GM12878 (cell line): ENCODE measurements around the gene PHF1. TPM values are rescaled to one million over a fixed set of nuclear protein-coding genes. Genes with fewer than 3 reads are reported as not detected.

ENCODE experiments used
- ATAC-seq: fragments of 200-7000 bp; cut with Tn5 transposase; 3 replicates; pipeline ENCODE4 v1.9.1; 2020; ENCODE audit warnings: mild to moderate bottlenecking, moderate library complexity
- BruUV-seq: library from RNA; stranded (reverse); fragments of 400-500 nt; replicated peaks from 2 replicates; lab custom pipeline; 2021; lab: Mats Ljungman, UMichigan
- CTCF ChIA-PET: fragments of 300-600 bp; sonication (Branson Sonifier 250); formaldehyde crosslinking; extraction: SDS; loops from one replicate; lab custom pipeline; 2021; ENCODE audit warnings: inconsistent platforms; lab: Yijun Ruan, JAX
- POLR2A ChIA-PET: fragments of 350-600 bp; formaldehyde crosslinking; extraction: SDS; loops from one replicate; lab custom pipeline; 2021; ENCODE audit warnings: inconsistent platforms; lab: Charles Lee
- RAD21 ChIA-PET: fragments of 300-600 bp; sonication (Branson Sonifier 250); formaldehyde crosslinking; loops from one replicate; lab custom pipeline; 2023; ENCODE audit warnings: antibody characterized with exemption; ENCODE audit not compliant: unreplicated experiment; lab: Charles Lee
- SMC1A ChIA-PET: fragments of 300-600 bp; sonication (Branson Sonifier 250); formaldehyde crosslinking; loops from one replicate; lab custom pipeline; 2023; ENCODE audit not compliant: unreplicated experiment, uncharacterized antibody; lab: Charles Lee
- DNase-seq: peaks from one replicate; pipeline ENCODE4 v3.0.0-alpha.2; 2011; ENCODE audit warnings: low read depth, low spot score
- FAIRE-seq: peaks from 3 replicates; lab custom pipeline; 2011; peaks lifted over from hg19 to GRCh38; lab: Jason Lieb, UNC
- H2AFZ ChIP-seq: 2 replicates; pipeline ENCODE4 v1.6.0; 2011; ENCODE audit warnings: low read depth, low read length, control low read depth; ENCODE audit not compliant: control insufficient read depth
- H3K27ac ChIP-seq: 2 replicates; pipeline ENCODE4 v1.5.1; 2011; ENCODE audit warnings: control low read depth; ENCODE audit not compliant: control insufficient read depth, insufficient read depth
- H3K27me3 ChIP-seq, 2 experiments: replicated peaks in 1 of 2; 2 replicates each; pipeline versions ENCODE4 v1.6.0 to v1.6.1; 2011; ENCODE audit warnings: low read length in 1 of 2; ENCODE audit not compliant: control insufficient read depth in 2 of 2, insufficient read depth in 2 of 2
- H3K36me3 ChIP-seq, 2 experiments: 2 replicates each; pipeline ENCODE4 v1.5.1; 2011; ENCODE audit warnings: low read length in 1 of 2; ENCODE audit not compliant: control insufficient read depth in 2 of 2, insufficient read depth in 2 of 2
- H3K4me1 ChIP-seq: 2 replicates; pipeline ENCODE4 v1.6.1; 2011; ENCODE audit warnings: mild to moderate bottlenecking, low read length, moderate library complexity, mixed read lengths; ENCODE audit not compliant: control insufficient read depth, insufficient read depth
- H3K4me2 ChIP-seq: 2 replicates; pipeline ENCODE4 v1.6.0; 2011; ENCODE audit warnings: control low read depth; ENCODE audit not compliant: control insufficient read depth, insufficient read depth
- H3K4me3 ChIP-seq: fragments of 200-600 bp; sonication (generic); 2 replicates; pipeline ENCODE4 v1.5.1; 2016
- H3K79me2 ChIP-seq: 2 replicates; pipeline ENCODE4 v1.6.0; 2011; ENCODE audit warnings: low read length; ENCODE audit not compliant: control insufficient read depth, insufficient read depth
- H3K9ac ChIP-seq: 2 replicates; pipeline ENCODE4 v1.8.0; 2011; ENCODE audit warnings: low read length, control low read depth, mixed read lengths; ENCODE audit not compliant: control insufficient read depth, insufficient read depth
- H3K9me3 ChIP-seq: replicated peaks from 3 replicates; pipeline ENCODE4 v1.5.1; 2011; ENCODE audit warnings: mild to moderate bottlenecking, low read length; ENCODE audit not compliant: control insufficient read depth, insufficient read depth
- H4K20me1 ChIP-seq: 2 replicates; pipeline ENCODE4 v1.6.0; 2011; ENCODE audit not compliant: control insufficient read depth, insufficient read depth
- BRCA1 ChIP-seq: IDR thresholded peaks from 2 replicates; pipeline ENCODE4 v1.6.1; 2011; ENCODE audit warnings: low read depth, low read length, improper control_type of control experiment
- CEBPB ChIP-seq, 2 experiments: fragments of 150-350 bp in 1 of 2; IDR thresholded peaks; 2 replicates each; pipeline ENCODE4 v1.6.1; 2012 to 2014; ENCODE audit warnings: low read depth in 2 of 2, low read length in 2 of 2, borderline replicate concordance in 1 of 2, inconsistent platforms in 1 of 2
- NR2C1 ChIP-seq: fragments of 450-650 bp; IDR thresholded peaks from 2 replicates; pipeline ENCODE4 v1.6.1; 2017; ENCODE audit warnings: antibody characterized with exemption, mild to moderate bottlenecking, moderate library complexity
- RFX5 ChIP-seq: IDR thresholded peaks from 2 replicates; pipeline ENCODE4 v1.6.1; 2011; ENCODE audit warnings: low read depth, low read length, improper control_type of control experiment
- USF1 ChIP-seq: IDR thresholded peaks from 2 replicates; pipeline ENCODE4 v1.6.1; 2011; ENCODE audit warnings: borderline replicate concordance, low read depth, mild to moderate bottlenecking, moderate library complexity, mixed read lengths, low read length; ENCODE audit not compliant: insufficient read depth; ENCODE audit errors: extremely low read length
- WGBS: methylation state at CpG from one replicate; pipeline ENCODE4 v1.1.6; 2016; ENCODE audit warnings: low lambda C conversion rate; ENCODE audit not compliant: insufficient replicate concordance, insufficient coverage; ENCODE audit errors: missing lambda C conversion rate; 5-methylcytosine and 5-hydroxymethylcytosine counted together
- in situ Hi-C: fragments of 300-500 bp; cut with MboI; formaldehyde crosslinking; loops from 9 replicates; pipeline ENCODE4 v1.14.3; 2018; ENCODE audit warnings: mixed read lengths
- intact Hi-C: fragments of 100-400 bp; cut with micrococcal nuclease; formaldehyde crosslinking; loops from one replicate; pipeline ENCODE4 v1.14.2; 2022; ENCODE audit not compliant: unreplicated experiment
- polyA plus RNA-seq, 11 experiments: library from polyadenylated mRNA; depleted of rRNA in 4 of 11; unstranded in 6 of 11; stranded (reverse) in 5 of 11; fragments of >200 nt; fragmentation: Nextera tagmentation in 4 of 11; fragmentation: Illumina TruSeq in 1 of 11; extraction: Ambion mirVana in 4 of 11; extraction: Trizol in 1 of 11; gene quantifications; 1 replicate in 1 of 11; 2 replicates in 10 of 11; pipeline versions ENCODE4 v1.2.1 to v1.2.3, GENCODE V29; 2011 to 2016; ENCODE audit warnings: inconsistent platforms in 2 of 11, missing spikeins in 2 of 11, low read depth in 1 of 11
- total RNA-seq, 4 experiments: library from RNA; depleted of rRNA in 3 of 4; stranded (reverse); fragments of >200 nt in 3 of 4; fragmentation: Illumina TruSeq in 1 of 4; extraction: Trizol in 1 of 4; gene quantifications; 2 replicates each; pipeline versions ENCODE4 v1.2.1 to v1.2.3, GENCODE V29; 2013 to 2021

Gene PHF1
- total and polyA plus RNA-seq, 10 of the 15 experiments (the other 5 are each of a cell fraction or from before 2014, with no cell fraction given): 1.3 to 17.8 (median 6.2) TPM

GRCh38 chr6:33423777-33424176 is 13.0 kb downstream of the PHF1 start:
- ChIA-PET POLR2A (no interaction called here), CTCF (interaction anchor here (1.2 kb wide), 2 partner anchors 10 to 106 kb away, joined by 3 read pairs; partner anchors contain the start of gene ZBTB22), SMC1A (no interaction called here), RAD21 (no interaction called here)
- no peak for FAIRE-seq
- Histone ChIP-seq H3K36me3 (no peaks in the 10 kb centered on the region), H3K9ac (no peak overlapping the region), H3K4me2 (no peak overlapping the region), H4K20me1 (no peaks in the 10 kb centered on the region), H3K9me3 (no peaks in the 10 kb centered on the region), H3K4me1 (peaks cover 28% of the 10 kb centered on the region), H3K79me2 (peaks cover 1% of the 10 kb centered on the region; the same call in 1 of the 2 replicates), H3K27ac (no peak overlapping the region), H3K27me3 (no peaks in the 10 kb centered on the region; a peak in 2 of 4 replicates), H2AFZ (no peak overlapping the region), H3K4me3 (no peak overlapping the region)
- no TSS peak for BruUV-seq
- no peak for ATAC-seq
- intact Hi-C loops (no loop called here), in situ Hi-C loops (no loop called here)
- WGBS: 92% methylated on average over 2 of the region's 2 CpGs
- no peak for DNase-seq
- TF ChIP-seq CEBPB (IDR thresholded peaks at IDR 0.05; ENCODE audit: borderline replicate concordance in 1 of 2, low read depth in 2 of 2, low read length in 2 of 2) (no peak), RFX5 (no peak), USF1 (no peak), BRCA1 (no peak), NR2C1 (no peak)
- TF ChIP-seq, all 136 proteins: peak for 0
